Lower leg skin (tissue), 3 donors: ENCODE data around the gene DKKL1.

Source experiments
- POLR2A ChIP-seq, 2 donors: fragments of 450-650 bp; IDR thresholded peaks; one replicate each; pipeline ENCODE4 v1.6.1; 2016 to 2017; ENCODE audit warnings: antibody characterized with exemption in 2 of 2, mild to moderate bottlenecking in 1 of 2, moderate library complexity in 1 of 2
- TF ChIP-seq, protein P1 (sequence below), 3 donors: fragments of 450-650 bp; IDR thresholded peaks; one replicate each; pipeline ENCODE4 v1.5.1; 2016; ENCODE audit warnings: antibody characterized with exemption in 3 of 3, mild to moderate bottlenecking in 3 of 3, moderate library complexity in 2 of 3

DNA sequence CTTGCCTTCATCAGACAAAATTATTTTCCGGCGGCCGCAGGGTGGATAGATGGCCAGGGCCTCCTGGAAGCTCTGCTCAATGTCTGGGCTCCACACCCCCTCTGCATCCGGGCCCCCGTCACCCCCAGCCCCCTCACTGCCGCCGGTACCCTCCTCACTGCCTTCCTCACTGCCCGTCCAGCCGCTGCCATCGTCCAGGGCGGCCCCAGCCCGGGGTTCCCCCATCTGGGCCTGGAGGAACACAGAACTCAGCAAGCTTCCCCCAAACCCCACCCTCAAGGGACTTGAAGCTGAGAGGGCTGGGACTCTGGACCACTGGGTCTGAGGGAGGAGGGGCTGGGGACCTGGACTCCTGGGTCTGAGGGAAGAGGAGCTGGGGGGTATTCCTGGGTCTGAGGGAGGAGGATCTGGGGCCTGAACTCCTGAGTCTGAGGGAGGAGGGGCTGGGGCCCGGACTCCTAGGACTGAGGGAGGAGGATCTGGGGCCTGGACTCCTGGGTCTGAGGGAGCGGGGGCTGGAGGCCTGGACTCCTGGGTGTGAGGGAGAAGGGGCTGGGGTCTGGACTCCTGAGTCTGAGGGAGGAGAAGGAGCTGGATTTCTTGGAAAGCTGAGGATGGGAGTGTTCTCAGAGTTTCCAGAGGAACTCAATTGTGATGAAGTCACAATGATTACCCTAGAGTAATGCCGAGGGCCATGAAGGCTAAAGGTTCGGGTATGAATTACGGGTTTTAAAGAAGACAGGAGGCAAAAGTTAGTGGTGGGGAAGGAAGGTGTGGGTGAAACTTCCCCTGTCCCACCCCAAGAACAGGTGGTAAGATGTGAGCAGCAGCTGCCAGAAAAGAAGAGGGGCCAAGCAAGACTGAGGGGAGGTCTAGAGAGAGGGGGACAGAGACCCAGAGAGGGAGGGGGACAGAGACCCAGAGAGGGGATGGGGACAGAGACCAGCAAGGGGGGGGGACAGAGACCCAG is 3.5 kb upstream of the DKKL1 start:
- TF ChIP-seq POLR2A (IDR thresholded peaks at IDR 0.05), result no peak
- TF ChIP-seq, protein P1, sequence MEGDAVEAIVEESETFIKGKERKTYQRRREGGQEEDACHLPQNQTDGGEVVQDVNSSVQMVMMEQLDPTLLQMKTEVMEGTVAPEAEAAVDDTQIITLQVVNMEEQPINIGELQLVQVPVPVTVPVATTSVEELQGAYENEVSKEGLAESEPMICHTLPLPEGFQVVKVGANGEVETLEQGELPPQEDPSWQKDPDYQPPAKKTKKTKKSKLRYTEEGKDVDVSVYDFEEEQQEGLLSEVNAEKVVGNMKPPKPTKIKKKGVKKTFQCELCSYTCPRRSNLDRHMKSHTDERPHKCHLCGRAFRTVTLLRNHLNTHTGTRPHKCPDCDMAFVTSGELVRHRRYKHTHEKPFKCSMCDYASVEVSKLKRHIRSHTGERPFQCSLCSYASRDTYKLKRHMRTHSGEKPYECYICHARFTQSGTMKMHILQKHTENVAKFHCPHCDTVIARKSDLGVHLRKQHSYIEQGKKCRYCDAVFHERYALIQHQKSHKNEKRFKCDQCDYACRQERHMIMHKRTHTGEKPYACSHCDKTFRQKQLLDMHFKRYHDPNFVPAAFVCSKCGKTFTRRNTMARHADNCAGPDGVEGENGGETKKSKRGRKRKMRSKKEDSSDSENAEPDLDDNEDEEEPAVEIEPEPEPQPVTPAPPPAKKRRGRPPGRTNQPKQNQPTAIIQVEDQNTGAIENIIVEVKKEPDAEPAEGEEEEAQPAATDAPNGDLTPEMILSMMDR (IDR thresholded peaks at IDR 0.05), result no peak
